HepG2 (cell line): Measurements from ENCODE around the gene KCNQ2. TPM values are rescaled to one million over a fixed set of nuclear protein-coding genes. Genes with fewer than 3 reads are reported as not detected.

Experiments
- MTF2 ChIP-seq: sonication (generic); formaldehyde crosslinking; IDR thresholded peaks from 2 replicates; pipeline ENCODE4 v1.5.0; 2020; ENCODE audit warnings: missing genetic modification reagents, borderline replicate concordance
- MXI1 ChIP-seq: IDR thresholded peaks from 3 replicates; pipeline ENCODE4 v1.6.1; 2012; ENCODE audit warnings: low read depth, low read length, inconsistent platforms, borderline replicate concordance
- PCBP1 ChIP-seq: fragments of 200-400 bp; formaldehyde crosslinking; IDR thresholded peaks from 2 replicates; pipeline ENCODE4 v1.6.1; 2017; ENCODE audit warnings: mild to moderate bottlenecking, low read depth, low read length, borderline replicate concordance
- PITX1 ChIP-seq: sonication (generic); formaldehyde crosslinking; IDR thresholded peaks from 2 replicates; pipeline ENCODE4 v1.5.1; 2020; ENCODE audit warnings: mild to moderate bottlenecking, missing genetic modification reagents
- SAP130 ChIP-seq: IDR thresholded peaks from 2 replicates; pipeline ENCODE4 v1.6.1; 2016; ENCODE audit warnings: low read depth
- XRCC5 ChIP-seq: fragments of 200-400 bp; formaldehyde crosslinking; optimal IDR thresholded peaks from 2 replicates; pipeline ENCODE3; 2017; ENCODE audit warnings: mild to moderate bottlenecking, low read length
- ZNF263 ChIP-seq: sonication (generic); formaldehyde crosslinking; IDR thresholded peaks from 2 replicates; pipeline ENCODE4 v1.4.0; 2020; ENCODE audit warnings: missing genetic modification reagents
- ZNF34 ChIP-seq: sonication (generic); formaldehyde crosslinking; IDR thresholded peaks from 2 replicates; pipeline ENCODE4 v1.4.0; 2020; ENCODE audit warnings: mild to moderate bottlenecking, missing genetic modification reagents, borderline replicate concordance
- ZNF451 ChIP-seq: sonication (generic); formaldehyde crosslinking; IDR thresholded peaks from 2 replicates; pipeline ENCODE4 v1.5.0; 2020; ENCODE audit warnings: mild to moderate bottlenecking, missing genetic modification reagents
- ZNF747 ChIP-seq: sonication (generic); formaldehyde crosslinking; IDR thresholded peaks from 2 replicates; pipeline ENCODE4 v1.8.1; 2023; ENCODE audit warnings: missing genetic modification reagents, mild to moderate bottlenecking, borderline replicate concordance
- polyA plus RNA-seq, 8 experiments: library from polyadenylated mRNA; depleted of rRNA in 3 of 8; stranded (reverse) in 7 of 8; unstranded in 1 of 8; fragments of >200 nt; fragmentation: Illumina TruSeq in 4 of 8; extraction: Trizol in 4 of 8; gene quantifications; 2 replicates each; pipeline versions ENCODE4 v1.2.1 to v1.2.3, GENCODE V29; 2011 to 2016; ENCODE audit warnings: low read depth in 4 of 8, missing spikeins in 1 of 8, mixed read lengths in 1 of 8; ENCODE audit not compliant: insufficient read depth in 1 of 8
- total RNA-seq, 5 experiments: library from RNA; depleted of rRNA; stranded (reverse); fragments of >200 nt; fragmentation: Illumina TruSeq; extraction: Trizol; gene quantifications; 2 replicates each; pipeline ENCODE4 v1.2.3, GENCODE V29; 2016; ENCODE audit warnings: low read depth in 1 of 5
- TF ChIP-seq, protein P1 (sequence below): sonication (generic); formaldehyde crosslinking; IDR thresholded peaks from 2 replicates; pipeline ENCODE4 v1.8.0; 2022; ENCODE audit warnings: mild to moderate bottlenecking, missing genetic modification reagents, moderate library complexity
- TF ChIP-seq, protein P2 (sequence below): sonication (generic); formaldehyde crosslinking; IDR thresholded peaks from 2 replicates; pipeline ENCODE4 v1.5.1; 2020; ENCODE audit warnings: missing genetic modification reagents, mild to moderate bottlenecking, borderline replicate concordance
- TF ChIP-seq, protein P3 (sequence below): sonication (generic); formaldehyde crosslinking; IDR thresholded peaks from 2 replicates; pipeline ENCODE4 v1.8.1; 2023; ENCODE audit warnings: missing genetic modification reagents, inconsistent platforms, borderline replicate concordance
- TF ChIP-seq, protein P4 (sequence below): sonication (generic); formaldehyde crosslinking; IDR thresholded peaks from 2 replicates; pipeline ENCODE4 v1.8.1; 2023; ENCODE audit warnings: mild to moderate bottlenecking, inconsistent platforms, moderate library complexity, missing genetic modification reagents, borderline replicate concordance
- TF ChIP-seq, protein P5 (sequence below): fragments of 450-650 bp; IDR thresholded peaks from 2 replicates; pipeline ENCODE4 v1.6.1; 2017
- TF ChIP-seq, protein P6 (sequence below): sonication (generic); formaldehyde crosslinking; IDR thresholded peaks from 2 replicates; pipeline ENCODE4 v1.4.0; 2020; ENCODE audit warnings: mild to moderate bottlenecking, missing genetic modification reagents

Gene KCNQ2
- total and polyA plus RNA-seq, 2 of the 13 experiments (the other 11 are each of a cell fraction or from before 2014, with no cell fraction given): not detected

DNA sequence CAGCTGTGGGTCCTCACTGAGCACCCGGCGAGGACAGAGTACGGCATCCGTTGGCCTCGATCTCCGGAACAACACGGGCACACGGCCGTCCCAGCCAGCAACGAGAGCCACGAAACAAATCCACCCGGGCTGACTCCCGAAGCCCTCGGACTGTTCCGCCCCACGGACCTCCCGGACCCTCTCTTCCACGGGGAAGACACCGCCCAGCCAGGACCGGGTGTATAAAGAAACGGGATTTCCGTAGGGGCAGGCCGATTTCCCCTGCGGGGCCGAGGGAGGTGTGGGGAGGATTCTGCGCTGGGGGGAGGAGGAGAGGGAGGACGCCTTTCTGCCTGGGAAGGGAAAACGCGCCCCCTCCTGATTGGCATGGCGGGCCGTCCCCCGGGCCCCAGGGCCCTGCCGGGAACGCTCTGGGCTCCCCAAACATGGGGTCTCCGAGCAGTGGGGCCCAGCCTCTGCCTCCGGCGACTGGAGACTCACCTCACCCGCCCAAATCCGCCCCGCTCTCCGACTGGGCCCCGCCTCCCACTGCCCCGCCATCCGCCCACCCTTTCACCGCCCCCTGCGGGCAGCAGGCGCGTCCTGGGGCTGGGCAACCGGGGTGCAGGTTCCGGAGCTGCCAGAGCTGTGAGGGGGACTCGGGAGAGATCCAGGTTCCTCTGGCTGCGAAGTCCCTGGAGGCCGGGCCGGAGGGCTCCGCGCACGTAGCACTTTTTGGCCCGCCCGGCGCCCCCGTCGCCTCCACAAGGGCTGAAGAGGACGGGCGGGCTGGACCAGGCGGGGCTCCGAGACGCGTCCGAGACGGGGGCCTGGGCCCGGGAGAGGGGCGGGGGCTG lies 47.4 kb upstream of the KCNQ2 start (continued):
- TF ChIP-seq, protein P1, sequence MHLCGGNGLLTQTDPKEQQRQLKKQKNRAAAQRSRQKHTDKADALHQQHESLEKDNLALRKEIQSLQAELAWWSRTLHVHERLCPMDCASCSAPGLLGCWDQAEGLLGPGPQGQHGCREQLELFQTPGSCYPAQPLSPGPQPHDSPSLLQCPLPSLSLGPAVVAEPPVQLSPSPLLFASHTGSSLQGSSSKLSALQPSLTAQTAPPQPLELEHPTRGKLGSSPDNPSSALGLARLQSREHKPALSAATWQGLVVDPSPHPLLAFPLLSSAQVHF (CRISPR knock-in tag): no peak
- TF ChIP-seq, protein P2, sequence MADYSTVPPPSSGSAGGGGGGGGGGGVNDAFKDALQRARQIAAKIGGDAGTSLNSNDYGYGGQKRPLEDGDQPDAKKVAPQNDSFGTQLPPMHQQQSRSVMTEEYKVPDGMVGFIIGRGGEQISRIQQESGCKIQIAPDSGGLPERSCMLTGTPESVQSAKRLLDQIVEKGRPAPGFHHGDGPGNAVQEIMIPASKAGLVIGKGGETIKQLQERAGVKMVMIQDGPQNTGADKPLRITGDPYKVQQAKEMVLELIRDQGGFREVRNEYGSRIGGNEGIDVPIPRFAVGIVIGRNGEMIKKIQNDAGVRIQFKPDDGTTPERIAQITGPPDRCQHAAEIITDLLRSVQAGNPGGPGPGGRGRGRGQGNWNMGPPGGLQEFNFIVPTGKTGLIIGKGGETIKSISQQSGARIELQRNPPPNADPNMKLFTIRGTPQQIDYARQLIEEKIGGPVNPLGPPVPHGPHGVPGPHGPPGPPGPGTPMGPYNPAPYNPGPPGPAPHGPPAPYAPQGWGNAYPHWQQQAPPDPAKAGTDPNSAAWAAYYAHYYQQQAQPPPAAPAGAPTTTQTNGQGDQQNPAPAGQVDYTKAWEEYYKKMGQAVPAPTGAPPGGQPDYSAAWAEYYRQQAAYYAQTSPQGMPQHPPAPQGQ (CRISPR knock-in tag): no peak
- TF ChIP-seq, protein P3, sequence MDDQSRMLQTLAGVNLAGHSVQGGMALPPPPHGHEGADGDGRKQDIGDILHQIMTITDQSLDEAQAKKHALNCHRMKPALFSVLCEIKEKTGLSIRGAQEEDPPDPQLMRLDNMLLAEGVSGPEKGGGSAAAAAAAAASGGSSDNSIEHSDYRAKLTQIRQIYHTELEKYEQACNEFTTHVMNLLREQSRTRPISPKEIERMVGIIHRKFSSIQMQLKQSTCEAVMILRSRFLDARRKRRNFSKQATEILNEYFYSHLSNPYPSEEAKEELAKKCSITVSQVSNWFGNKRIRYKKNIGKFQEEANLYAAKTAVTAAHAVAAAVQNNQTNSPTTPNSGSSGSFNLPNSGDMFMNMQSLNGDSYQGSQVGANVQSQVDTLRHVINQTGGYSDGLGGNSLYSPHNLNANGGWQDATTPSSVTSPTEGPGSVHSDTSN (CRISPR knock-in tag): no peak
- TF ChIP-seq ZNF34 (CRISPR knock-in tag): no peak
- TF ChIP-seq ZNF451: no peak
- TF ChIP-seq MXI1: no peak
- TF ChIP-seq, protein P4, sequence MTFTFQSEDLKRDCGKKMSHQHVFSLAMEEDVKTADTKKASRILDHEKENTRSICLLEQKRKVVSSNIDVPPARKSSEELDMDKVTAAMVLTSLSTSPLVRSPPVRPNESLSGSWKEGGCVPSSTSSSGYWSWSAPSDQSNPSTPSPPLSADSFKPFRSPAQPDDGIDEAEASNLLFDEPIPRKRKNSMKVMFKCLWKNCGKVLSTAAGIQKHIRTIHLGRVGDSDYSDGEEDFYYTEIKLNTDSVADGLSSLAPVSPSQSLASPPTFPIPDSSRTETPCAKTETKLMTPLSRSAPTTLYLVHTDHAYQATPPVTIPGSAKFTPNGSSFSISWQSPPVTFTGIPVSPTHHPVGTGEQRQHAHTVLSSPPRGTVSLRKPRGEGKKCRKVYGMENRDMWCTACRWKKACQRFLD (CRISPR knock-in tag): 0 out of 2 replicates have a peak, but pooled peaks have one; percentile 40
- peak; percentile 16; the same call in 1 of the 2 replicates for TF ChIP-seq SAP130 (CRISPR knock-in tag)
- no peak for TF ChIP-seq ZNF747
- no peak for TF ChIP-seq PITX1 (CRISPR knock-in tag)
- TF ChIP-seq PCBP1: 0 out of 2 replicates have a peak, but pooled peaks have one; percentile 34
- no peak for TF ChIP-seq XRCC5
- TF ChIP-seq, protein P5, sequence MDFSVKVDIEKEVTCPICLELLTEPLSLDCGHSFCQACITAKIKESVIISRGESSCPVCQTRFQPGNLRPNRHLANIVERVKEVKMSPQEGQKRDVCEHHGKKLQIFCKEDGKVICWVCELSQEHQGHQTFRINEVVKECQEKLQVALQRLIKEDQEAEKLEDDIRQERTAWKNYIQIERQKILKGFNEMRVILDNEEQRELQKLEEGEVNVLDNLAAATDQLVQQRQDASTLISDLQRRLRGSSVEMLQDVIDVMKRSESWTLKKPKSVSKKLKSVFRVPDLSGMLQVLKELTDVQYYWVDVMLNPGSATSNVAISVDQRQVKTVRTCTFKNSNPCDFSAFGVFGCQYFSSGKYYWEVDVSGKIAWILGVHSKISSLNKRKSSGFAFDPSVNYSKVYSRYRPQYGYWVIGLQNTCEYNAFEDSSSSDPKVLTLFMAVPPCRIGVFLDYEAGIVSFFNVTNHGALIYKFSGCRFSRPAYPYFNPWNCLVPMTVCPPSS: no peak
- TF ChIP-seq ZNF263 (CRISPR knock-in tag): peak; percentile 97
- TF ChIP-seq, protein P6, sequence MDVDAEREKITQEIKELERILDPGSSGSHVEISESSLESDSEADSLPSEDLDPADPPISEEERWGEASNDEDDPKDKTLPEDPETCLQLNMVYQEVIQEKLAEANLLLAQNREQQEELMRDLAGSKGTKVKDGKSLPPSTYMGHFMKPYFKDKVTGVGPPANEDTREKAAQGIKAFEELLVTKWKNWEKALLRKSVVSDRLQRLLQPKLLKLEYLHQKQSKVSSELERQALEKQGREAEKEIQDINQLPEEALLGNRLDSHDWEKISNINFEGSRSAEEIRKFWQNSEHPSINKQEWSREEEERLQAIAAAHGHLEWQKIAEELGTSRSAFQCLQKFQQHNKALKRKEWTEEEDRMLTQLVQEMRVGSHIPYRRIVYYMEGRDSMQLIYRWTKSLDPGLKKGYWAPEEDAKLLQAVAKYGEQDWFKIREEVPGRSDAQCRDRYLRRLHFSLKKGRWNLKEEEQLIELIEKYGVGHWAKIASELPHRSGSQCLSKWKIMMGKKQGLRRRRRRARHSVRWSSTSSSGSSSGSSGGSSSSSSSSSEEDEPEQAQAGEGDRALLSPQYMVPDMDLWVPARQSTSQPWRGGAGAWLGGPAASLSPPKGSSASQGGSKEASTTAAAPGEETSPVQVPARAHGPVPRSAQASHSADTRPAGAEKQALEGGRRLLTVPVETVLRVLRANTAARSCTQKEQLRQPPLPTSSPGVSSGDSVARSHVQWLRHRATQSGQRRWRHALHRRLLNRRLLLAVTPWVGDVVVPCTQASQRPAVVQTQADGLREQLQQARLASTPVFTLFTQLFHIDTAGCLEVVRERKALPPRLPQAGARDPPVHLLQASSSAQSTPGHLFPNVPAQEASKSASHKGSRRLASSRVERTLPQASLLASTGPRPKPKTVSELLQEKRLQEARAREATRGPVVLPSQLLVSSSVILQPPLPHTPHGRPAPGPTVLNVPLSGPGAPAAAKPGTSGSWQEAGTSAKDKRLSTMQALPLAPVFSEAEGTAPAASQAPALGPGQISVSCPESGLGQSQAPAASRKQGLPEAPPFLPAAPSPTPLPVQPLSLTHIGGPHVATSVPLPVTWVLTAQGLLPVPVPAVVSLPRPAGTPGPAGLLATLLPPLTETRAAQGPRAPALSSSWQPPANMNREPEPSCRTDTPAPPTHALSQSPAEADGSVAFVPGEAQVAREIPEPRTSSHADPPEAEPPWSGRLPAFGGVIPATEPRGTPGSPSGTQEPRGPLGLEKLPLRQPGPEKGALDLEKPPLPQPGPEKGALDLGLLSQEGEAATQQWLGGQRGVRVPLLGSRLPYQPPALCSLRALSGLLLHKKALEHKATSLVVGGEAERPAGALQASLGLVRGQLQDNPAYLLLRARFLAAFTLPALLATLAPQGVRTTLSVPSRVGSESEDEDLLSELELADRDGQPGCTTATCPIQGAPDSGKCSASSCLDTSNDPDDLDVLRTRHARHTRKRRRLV (CRISPR knock-in tag): no peak
- TF ChIP-seq MTF2 (CRISPR knock-in tag): peak; percentile 87
